Progenitor cell of endocrine pancreas (in vitro differentiated cells): Measurements from ENCODE around the gene ZNF441. TPM values are rescaled to one million over a fixed set of nuclear protein-coding genes. Genes with fewer than 3 reads are reported as not detected.
A peak's percentile ranks its signal among the peaks of the same experiment; 100 is the strongest.

Experiments
- DNase-seq: peaks from one replicate; pipeline ENCODE4 v3.0.0; 2021; ENCODE audit warnings: low spot score; ENCODE audit not compliant: unreplicated experiment
- H3K27ac Mint-ChIP-seq: 2 replicates; pipeline ENCODE4 v1.8.0; 2021; ENCODE audit warnings: mild to moderate bottlenecking, moderate library complexity, mixed read lengths
- H3K27me3 Mint-ChIP-seq: 2 replicates; pipeline ENCODE4 v1.8.0; 2021; ENCODE audit warnings: mixed read lengths
- H3K36me3 Mint-ChIP-seq: 2 replicates; pipeline ENCODE4 v1.8.0; 2022; ENCODE audit warnings: mixed read lengths; ENCODE audit not compliant: insufficient read depth
- H3K4me1 Mint-ChIP-seq: 2 replicates; pipeline ENCODE4 v1.8.0; 2021; ENCODE audit warnings: low read depth, mixed read lengths
- H3K4me3 Mint-ChIP-seq: 2 replicates; pipeline ENCODE4 v1.8.0; 2021; ENCODE audit warnings: low read depth, mild to moderate bottlenecking, moderate library complexity, mixed read lengths
- H3K9me3 Mint-ChIP-seq: 2 replicates; pipeline ENCODE4 v1.8.0; 2021; ENCODE audit warnings: low read depth, mixed read lengths
- total RNA-seq: library from RNA; stranded (reverse); gene quantifications from 2 replicates; pipeline ENCODE4 v1.2.1, GENCODE V29; 2021
- TF ChIP-seq, protein P1 (sequence below): fragments of 200-600 bp; sonication (generic); IDR thresholded peaks from one replicate; pipeline ENCODE4 v1.5.0; 2021; ENCODE audit warnings: antibody characterized with exemption, mild to moderate bottlenecking; ENCODE audit not compliant: unreplicated experiment

ZNF441 gene
- total RNA-seq, 1 donor from 2014 or later, result 4.4 TPM

DNA sequence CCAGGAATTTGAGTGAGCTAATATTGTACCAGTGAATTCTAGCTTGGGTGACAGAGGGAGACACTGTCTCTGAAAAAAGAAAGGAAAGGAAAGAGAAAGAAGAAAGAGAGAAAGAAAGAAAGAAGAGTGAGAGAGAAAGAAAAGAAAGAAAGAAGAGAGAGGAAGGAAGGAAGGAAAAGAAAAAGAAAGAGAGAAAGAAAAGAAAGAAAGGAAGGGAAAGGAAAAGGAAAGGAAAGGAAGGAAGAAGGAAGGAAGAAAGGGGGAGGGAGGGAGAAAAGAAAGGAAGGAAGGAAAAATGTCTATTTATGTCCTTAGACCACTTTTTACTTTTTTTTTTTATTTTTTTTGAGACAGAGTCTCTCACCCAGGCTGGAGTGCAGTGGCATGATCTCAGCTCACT, 26.1 kb downstream of the ZNF441 start:
- Mint-ChIP-seq H3K4me1 (peaks cover 6% of the 10 kb centered on the region), H3K9me3 (peaks cover 15% of the 10 kb centered on the region), H3K36me3 (peaks cover 1% of the 10 kb centered on the region), H3K27me3 (peaks cover 26% of the 10 kb centered on the region), H3K4me3 (no peak overlapping the region), H3K27ac (no peak overlapping the region)
- no peak for DNase-seq
- TF ChIP-seq, protein P1, sequence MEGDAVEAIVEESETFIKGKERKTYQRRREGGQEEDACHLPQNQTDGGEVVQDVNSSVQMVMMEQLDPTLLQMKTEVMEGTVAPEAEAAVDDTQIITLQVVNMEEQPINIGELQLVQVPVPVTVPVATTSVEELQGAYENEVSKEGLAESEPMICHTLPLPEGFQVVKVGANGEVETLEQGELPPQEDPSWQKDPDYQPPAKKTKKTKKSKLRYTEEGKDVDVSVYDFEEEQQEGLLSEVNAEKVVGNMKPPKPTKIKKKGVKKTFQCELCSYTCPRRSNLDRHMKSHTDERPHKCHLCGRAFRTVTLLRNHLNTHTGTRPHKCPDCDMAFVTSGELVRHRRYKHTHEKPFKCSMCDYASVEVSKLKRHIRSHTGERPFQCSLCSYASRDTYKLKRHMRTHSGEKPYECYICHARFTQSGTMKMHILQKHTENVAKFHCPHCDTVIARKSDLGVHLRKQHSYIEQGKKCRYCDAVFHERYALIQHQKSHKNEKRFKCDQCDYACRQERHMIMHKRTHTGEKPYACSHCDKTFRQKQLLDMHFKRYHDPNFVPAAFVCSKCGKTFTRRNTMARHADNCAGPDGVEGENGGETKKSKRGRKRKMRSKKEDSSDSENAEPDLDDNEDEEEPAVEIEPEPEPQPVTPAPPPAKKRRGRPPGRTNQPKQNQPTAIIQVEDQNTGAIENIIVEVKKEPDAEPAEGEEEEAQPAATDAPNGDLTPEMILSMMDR, result no peak

DNA sequence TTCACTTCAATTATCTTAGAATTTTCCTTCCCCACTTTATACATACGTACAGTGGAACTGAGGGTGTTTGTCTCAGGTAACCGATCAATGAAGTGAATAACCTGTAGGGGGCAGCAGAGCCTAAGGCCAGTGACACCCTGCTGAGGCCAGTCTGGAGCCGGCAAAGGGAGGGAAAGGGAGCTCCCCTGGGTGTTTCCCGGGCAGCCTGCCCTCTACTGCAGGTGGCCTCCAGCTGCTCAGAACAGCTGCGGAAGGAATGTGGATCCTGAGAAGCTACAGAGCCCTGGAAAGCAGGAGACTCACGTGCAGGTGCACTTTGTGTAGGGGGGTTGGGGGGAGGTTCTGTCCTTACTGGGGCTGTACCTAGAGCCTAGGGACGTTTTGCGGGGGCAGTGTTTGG, 30.7 kb downstream of the ZNF441 start:
- TF ChIP-seq, protein P1, result peak; percentile 86
- peaks cover 7% of the 10 kb centered on the region for H3K36me3 Mint-ChIP-seq
- H3K4me1 Mint-ChIP-seq, result peaks cover 8% of the 10 kb centered on the region
- H3K4me3 Mint-ChIP-seq, result peak overlapping the region; percentile 84
- peak overlapping the region; percentile 99 for H3K27ac Mint-ChIP-seq
- H3K27me3 Mint-ChIP-seq, result peaks cover 23% of the 10 kb centered on the region
- peak; percentile 80 for DNase-seq
- peaks cover 3% of the 10 kb centered on the region for H3K9me3 Mint-ChIP-seq

DNA sequence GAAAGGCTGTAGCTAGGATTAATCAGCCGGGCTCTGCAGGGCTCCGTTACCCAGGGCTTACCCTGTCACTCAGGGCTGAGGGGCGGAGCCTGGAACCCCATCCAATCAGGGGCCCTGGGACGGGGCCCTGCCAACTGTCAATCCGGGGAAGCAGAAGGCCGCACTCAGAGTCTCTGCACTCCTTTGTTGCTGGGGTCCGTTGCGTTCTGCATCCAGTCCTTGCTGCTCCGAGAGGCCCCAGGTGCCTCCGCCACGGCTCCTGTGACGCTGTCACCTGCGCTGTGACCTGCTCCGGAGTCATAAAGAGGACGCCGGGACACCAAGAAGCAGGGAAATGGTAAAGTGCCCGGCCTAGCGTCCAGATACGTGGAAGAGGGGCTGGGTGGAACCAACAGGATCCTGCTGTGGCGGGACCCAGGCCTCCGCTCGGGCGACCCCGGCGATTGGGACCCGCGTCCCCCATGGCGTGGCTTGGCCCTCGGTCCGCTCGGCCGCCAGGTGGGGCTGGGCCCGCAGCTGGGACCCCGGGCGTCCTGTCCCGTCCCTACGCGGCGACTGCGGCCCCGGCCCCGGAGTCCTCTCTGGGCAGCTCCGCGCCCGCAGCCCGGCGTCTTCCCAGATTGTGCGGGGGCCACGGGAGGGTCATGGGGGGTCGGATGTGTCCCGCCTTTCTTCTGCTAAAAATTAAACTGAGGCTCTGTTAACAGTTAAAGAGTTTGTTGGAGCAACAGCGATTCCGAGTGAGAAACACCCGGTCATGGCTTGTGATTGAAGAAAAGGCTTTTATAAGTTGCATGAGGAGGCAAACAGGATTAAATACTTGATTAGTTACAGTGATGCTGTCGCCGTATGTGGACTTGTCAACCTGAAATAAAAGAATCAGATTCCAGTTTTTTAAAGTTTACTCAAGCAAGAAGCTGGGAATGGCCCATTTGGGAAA, 31.9 kb downstream of the ZNF441 start, which contains the start of gene ZNF491:
Gene ZNF491, plus strand, starts transcription at position 133 of the 940 bp plus-strand sequence. CDS start 7,431 bp downstream, outside the sequence.
- Mint-ChIP-seq H3K27me3 (peaks cover 18% of the 10 kb centered on the region), H3K27ac (peak within 1 kb of the TSS; percentile 99), H3K36me3 (peaks cover 14% of the 10 kb centered on the region), H3K4me1 (peaks cover 8% of the 10 kb centered on the region), H3K9me3 (peaks cover 10% of the 10 kb centered on the region), H3K4me3 (peak within 1 kb of the TSS; percentile 84)
- TF ChIP-seq, protein P1, result peak; percentile 65
- peak; percentile 85 for DNase-seq

DNA sequence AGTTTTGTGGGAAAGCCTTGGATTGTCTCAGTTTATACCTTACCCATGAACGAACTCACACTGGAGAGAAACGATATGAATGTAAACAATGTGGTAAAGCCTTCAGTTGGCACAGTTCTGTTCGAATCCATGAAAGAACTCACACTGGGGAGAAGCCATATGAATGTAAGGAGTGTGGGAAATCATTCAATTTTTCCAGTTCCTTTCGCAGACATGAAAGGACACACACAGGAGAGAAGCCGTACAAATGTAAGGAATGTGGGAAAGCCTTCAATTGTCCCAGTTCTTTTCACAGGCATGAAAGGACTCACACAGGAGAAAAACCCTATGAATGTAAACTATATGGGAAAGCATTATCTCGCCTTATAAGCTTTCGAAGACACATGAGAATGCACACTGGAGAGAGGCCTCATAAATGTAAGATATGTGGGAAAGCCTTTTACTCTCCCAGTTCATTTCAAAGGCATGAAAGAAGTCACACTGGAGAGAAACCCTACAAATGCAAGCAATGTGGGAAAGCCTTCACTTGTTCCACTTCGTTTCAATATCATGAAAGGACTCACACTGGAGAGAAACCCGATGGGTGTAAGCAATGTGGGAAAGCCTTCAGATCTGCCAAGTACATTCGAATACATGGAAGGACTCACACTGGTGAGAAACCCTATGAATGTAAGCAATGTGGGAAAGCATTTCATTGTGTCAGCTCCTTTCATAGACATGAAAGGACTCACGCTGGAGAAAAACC, 39.7 kb downstream of the ZNF441 start:
- Mint-ChIP-seq H3K4me3 (no peak overlapping the region), H3K27me3 (no peaks in the 10 kb centered on the region), H3K36me3 (peaks cover 60% of the 10 kb centered on the region), H3K9me3 (peaks cover 46% of the 10 kb centered on the region), H3K27ac (no peak overlapping the region), H3K4me1 (no peaks in the 10 kb centered on the region)
- TF ChIP-seq, protein P1, result no peak
- no peak for DNase-seq

DNA sequence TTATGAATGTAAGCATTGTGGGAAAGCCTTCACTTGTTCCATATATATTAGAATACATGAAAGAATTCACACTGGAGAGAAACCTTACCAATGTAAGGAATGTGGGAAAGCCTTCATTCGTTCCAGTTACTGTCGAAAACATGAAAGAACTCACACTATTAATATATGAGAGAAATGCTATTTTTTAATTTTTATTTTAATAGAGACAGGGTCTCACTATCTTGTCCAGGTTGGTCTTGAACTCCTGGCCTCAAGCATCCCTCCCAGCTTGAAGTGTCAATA, 40.2 kb downstream of the ZNF441 start:
- H3K36me3 Mint-ChIP-seq, result peaks cover 60% of the 10 kb centered on the region
- peaks cover 46% of the 10 kb centered on the region for H3K9me3 Mint-ChIP-seq
- no peaks in the 10 kb centered on the region for H3K4me1 Mint-ChIP-seq
- TF ChIP-seq, protein P1, result no peak
- H3K27me3 Mint-ChIP-seq, result no peaks in the 10 kb centered on the region
- no peak overlapping the region for H3K4me3 Mint-ChIP-seq
- DNase-seq, result no peak
- H3K27ac Mint-ChIP-seq, result no peak overlapping the region
